Neural progenitor cell (in vitro differentiated cells): Measurements from ENCODE around the gene ING1.

Source experiments
- CTCF ChIP-seq: fragments of 200-600 bp; sonication (generic); IDR thresholded peaks from 2 replicates; pipeline ENCODE4 v1.5.1; 2017; ENCODE audit warnings: antibody characterized with exemption, mild to moderate bottlenecking
- EZH2 ChIP-seq: fragments of 200-600 bp; sonication (generic); IDR thresholded peaks from 2 replicates; pipeline ENCODE4 v1.6.1; 2017; ENCODE audit warnings: antibody characterized with exemption, mild to moderate bottlenecking, moderate library complexity
- EZH2phosphoT487 ChIP-seq: fragments of 200-600 bp; sonication (generic); IDR thresholded peaks from 2 replicates; pipeline ENCODE4 v1.6.1; 2017; ENCODE audit warnings: antibody characterized with exemption

DNA sequence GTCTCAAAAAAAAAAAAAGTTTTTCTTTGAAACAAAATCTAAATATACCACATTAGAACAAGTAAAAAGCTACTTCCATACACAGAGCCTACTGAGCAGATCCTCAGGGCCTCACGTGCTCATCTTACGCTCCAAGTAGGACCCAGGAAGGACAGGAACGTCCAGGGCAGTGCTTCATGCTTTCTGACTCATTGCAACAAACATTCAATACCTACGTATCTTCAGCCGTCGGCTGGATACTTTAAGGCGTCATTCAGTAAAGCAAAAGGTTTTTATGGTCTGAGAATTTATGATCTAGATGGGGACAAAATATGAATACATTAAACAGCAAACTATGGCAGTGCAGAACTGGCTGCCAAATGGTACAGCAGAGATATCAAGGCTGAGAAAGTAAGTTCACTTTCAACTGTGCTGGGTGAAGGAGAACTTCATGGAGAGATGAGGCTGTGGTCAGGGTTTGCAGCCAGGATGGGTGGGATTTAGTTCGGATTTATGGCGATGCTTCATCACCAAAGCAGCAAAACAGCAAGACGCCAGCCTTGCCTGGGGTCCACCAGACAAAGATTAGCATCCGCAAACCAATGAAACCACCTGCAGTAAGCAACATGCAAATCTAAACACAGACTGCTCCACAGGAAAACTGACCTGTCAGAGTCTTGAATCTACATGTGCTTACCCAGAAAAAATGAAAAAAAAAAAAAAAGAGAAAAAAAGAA, 28.0 kb upstream of the ING1 start:
- TF ChIP-seq CTCF (no peak), EZH2 (no peak), EZH2phosphoT487 (no peak)
